GM18505 (cell line): ENCODE measurements around the gene CENPS.
"Not testable (repeated sequence)": the region's sequence is repeated elsewhere in the genome, so short reads cannot be mapped to it uniquely, and the experiment has no call there.

ENCODE experiments used
- ATAC-seq: cut with Tn5 transposase; IDR thresholded peaks from one replicate; pipeline ENCODE4 v1.9.1; 2021; ENCODE audit not compliant: unreplicated experiment
- POLR2A ChIP-seq: IDR thresholded peaks from 4 replicates; pipeline ENCODE4 v1.6.1; 2011; ENCODE audit warnings: borderline replicate concordance; ENCODE audit not compliant: insufficient read depth, insufficient read length; ENCODE audit errors: extremely low read depth

The CENPS gene

DNA sequence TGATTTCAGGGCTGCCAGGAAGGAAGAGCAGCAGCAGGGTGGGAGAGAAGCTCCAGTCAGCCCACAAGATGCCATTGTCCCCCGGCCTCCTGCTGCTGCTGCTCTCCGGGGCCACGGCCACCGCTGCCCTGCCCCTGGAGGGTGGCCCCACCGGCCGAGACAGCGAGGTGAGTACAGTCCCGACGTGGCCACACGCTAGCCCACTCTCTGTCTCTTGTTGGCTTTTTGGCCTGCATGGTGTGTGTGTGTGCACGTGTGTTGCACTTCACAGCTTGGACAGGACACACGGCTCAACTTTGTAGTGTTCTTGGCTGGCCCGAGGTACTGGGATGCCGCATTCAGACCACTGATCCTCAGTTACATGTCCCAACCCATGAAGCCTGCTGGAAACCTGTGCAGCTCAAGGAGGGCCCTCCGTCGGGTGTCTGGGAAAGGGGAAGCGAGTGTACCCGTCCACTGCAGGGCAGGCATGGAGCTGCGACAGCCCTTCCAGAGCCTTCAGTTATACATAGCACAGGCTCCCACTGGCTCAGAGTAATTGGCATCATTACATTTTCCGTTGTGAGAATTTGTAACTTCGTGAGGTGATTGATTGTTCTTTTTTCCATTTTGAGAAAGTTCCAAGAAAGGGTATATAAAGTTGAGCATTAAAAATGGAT, 20.1 kb downstream of the CENPS start:
- ATAC-seq, result no peak
- no peak for TF ChIP-seq POLR2A

DNA sequence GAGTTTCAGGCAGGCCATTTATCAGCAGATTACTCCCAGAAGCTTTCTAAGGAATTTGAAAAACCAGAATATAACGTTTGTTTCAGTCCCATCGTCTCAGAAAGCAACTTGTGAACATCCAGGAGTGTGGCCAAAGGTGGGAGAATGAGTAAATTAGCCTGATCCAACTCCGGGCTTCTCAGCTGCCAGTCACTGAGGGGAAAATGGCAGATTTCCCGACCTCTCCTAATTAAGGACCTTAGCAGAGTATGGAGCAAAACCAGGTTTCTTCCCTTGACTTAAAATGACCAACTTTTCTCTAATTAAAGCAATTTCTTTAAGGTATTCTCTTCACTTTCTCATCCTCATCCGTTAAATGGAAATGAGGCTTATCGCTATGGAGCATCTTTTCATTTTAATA, 20.6 kb downstream of the CENPS start:
- no peak for ATAC-seq
- no peak for TF ChIP-seq POLR2A

DNA sequence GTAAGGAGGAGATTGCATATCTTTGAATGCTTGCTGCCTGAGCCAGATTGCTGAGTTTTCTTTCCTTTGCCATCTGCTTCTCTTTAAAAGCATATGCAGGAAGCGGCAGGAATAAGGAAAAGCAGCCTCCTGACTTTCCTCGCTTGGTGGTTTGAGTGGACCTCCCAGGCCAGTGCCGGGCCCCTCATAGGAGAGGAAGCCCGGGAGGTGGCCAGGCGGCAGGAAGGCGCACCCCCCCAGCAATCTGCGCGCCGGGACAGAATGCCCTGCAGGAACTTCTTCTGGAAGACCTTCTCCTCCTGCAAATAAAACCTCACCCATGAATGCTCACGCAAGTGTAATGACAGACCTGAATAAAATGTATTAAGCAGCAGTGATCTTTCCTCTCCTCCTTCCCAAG, 21.1 kb downstream of the CENPS start:
- ATAC-seq, result no peak
- no peak for TF ChIP-seq POLR2A

DNA sequence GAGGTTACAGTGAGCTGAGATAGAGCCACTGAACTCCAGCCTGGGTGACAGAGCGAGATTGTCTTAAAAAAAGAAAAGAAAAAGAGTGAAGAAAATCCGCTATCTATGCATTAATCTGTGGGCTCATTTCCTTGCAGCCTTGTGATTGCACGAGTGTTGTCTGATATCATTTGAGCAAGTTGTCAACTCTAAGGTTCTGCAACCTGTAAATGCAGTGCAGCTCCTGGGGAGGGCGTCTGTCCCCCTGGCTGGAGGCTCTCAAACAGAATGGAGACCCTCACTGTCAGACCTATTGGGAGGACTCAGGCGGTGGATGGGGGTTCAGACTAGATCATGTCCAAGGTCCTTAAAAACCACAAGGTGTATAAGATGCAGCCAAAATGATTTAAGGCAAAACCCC, 25.8 kb downstream of the CENPS start:
- ATAC-seq, result no peak
- no peak for TF ChIP-seq POLR2A

DNA sequence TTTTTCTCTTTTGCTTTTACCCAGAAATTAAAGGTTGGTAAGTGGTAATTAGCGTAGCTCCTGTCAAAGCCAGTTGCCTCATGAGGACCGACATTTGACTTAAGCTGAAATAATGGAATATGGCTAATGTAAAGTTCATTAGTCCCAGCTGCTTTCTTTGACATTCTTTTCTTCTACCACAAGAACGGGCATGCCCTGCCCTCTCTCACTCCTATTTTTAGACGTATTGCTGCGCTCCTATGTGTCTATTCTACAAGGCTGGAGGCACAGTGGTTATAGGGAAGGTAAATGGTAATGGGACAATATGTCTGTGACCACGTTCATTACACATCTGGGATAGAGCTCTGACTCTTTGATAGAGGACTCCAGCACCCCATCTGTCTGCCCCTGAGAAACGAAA, 26.4 kb downstream of the CENPS start:
- no peak for ATAC-seq
- TF ChIP-seq POLR2A, result no peak

DNA sequence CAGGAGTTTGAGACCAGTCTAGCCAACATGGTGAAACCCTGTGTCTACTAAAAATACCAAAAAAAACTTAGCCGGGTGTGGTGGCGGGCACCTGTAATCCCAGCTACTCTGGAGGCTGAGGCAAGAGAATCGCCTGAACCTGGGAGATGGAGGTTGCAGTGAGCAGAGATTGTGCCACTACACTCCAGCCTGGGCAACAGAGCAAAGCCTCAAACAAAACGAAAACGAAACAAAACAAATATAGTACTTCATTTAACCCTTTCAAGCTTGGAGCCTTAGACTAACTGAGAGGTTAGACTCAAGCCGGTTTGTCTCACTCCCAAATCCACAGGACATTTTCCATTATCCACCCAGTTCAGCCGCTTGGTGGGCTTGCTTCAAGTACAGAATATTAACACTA, 27.2 kb downstream of the CENPS start:
- ATAC-seq, result not testable (repeated sequence)

DNA sequence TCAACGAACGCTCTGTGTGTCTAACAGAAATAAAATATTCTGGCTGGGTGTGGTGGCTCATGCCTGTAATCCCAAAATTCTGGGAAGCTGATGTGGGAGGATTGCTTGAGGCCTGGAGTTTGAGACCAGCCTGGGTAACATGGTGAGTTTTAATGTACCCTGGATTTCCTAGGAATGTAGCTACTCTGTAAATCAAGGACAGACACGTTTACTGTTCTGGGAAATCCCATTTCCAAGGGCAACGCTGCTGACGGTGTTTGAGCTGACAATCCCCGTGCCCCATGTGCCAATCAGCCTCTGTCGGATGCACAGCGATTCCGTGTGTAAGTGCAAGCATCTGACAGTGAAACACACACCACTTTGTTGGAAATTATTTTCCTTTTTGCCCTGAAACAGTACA, 27.6 kb downstream of the CENPS start:
- no peak for ATAC-seq
- TF ChIP-seq POLR2A, result no peak

DNA sequence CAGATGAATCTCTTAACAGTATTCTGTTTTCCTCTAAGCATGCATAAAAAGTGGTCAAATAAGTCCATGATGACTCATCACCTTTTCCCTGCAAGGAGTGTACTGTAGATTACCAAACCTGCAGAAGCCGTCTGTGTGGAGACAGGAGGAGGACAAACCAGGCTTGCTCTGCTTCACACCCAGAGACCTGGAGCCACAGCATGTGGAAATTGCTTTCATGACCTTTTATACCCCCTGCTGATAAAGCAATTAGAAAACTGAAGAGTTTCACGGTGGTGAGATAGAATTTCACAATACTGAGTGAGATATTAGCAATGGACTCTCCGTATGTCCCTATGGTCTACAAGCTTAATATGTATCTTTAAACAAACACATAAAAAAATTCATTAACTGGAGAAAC, 29.0 kb downstream of the CENPS start:
- ATAC-seq, result no peak
- no peak for TF ChIP-seq POLR2A

DNA sequence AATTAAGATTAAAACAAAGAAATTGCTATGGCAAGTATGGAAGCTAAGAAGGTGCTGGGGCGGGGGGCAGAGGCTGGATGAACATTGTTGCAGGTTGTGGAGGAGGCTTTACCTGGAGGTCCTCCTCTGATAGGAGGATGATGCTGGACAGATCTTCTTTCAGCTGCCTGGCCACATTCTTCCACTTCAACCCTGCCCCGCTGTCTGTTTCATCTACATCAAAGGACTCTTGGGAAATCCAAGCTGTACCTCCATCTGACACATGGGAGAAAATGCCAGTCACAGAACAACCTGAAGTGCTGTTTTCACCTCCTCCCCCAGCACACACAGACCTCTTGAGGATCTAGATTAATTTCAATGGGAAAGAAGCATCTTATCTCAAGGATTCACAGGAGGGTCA, 36.8 kb downstream of the CENPS start:
- TF ChIP-seq POLR2A, result no peak
- no peak for ATAC-seq

DNA sequence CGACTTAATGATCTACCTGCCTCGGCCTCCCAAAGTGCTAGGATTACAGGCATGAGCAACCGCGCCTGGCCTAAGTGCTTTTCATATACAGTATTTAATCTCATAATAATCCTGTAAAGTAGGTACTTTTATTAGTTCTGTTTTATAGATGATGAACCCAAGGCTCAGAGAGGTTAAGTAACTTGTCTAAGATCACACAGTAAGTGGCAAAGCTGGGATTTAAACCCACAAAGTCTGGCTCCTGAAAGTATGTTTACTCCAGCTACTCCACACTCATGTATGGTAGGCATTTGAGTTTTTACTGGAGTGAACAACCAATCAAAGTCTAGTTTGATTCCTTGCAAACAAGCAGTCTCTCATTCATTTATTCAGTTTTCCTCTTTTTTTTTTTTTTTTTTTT, 39.8 kb downstream of the CENPS start:
- TF ChIP-seq POLR2A, result no peak
- ATAC-seq, result no peak

DNA sequence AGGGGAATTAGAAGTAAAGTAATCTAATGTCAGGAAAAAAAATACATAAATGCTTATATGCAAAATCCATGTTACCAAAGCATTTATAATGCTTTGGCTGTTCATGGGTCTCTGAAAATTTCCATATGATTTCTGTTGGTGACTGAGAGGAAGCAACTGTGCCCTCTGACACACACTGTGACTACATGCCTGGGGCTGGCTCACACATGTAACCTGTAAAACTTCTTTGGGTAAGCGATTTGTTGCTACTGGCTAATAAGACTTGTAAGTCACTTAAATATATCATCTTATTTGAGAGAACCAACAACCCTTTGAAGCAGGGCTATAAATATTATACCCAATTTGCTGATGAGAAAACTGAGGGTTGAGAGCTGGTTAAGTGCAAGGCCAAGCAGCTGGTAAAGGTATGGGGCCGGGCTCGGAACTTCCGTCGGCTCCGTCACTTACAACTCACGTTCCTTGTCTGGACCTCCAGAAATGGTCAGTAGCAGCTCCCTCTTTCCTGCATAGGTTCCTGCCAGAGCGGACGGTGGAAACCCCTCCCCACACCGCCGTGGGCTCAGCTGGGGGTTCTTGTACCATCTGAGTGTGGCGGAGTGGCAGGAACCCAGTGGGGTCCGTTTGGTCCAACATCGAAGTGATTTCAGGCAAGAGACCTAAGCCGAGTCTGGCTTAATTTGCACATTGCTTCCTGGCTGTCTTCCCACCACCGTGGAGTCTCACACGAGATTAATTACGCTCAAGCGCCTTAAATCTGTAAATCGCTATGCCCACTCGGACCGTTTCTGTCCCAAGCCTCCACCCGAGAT, 41.4 kb downstream of the CENPS start:
- no peak for TF ChIP-seq POLR2A
- no peak for ATAC-seq

DNA sequence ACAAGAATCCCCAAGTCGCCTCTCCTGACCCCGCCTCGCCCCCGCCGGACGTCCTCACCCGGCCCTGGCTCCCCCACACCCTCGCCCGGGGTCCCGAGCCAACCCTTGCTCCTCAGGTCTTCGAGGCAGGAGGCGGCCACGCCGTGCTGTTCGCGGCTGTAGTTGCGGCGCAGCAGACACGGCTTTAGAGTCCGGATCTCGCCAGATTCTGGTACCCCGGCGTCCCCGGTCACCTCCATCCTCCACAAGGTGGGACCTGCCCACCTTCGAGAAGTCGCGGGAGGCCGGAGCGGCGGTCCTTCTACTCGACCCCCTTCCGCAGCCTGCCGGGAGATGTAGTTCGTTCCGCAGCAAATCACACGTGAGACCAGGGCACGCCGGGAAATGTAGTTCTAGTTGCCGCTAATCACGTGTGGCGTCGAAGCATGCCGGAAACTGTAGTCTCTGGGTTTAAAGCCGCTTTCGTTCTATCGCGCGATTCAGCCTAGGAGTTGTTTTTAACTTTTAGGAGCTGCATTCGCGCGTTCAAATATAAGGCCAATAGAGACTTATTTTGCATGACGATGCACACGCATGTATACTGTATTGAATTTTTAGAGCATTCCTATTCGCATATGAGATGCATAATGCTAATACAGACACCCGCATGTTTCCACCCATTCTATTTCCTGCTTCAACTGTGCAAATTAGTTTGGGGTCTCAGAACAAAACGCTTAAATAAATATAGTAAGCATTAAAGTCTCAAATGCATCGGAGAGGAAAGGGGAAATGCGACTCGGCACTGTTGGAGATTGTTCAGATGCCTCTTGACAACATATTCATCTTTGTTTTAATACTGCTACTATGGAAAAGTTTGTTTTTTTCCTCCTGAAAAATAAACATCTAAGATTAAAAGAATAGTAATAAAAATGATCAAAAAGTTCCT, 42.2 kb downstream of the CENPS start, which contains the start of gene DFFA:
DFFA (minus strand) TSS at position 310 of the 925 bp plus-strand sequence; CDS start at position 239, 71 bp downstream.
- peak; percentile 68 for ATAC-seq
- TF ChIP-seq POLR2A, result peak; percentile 76

DNA sequence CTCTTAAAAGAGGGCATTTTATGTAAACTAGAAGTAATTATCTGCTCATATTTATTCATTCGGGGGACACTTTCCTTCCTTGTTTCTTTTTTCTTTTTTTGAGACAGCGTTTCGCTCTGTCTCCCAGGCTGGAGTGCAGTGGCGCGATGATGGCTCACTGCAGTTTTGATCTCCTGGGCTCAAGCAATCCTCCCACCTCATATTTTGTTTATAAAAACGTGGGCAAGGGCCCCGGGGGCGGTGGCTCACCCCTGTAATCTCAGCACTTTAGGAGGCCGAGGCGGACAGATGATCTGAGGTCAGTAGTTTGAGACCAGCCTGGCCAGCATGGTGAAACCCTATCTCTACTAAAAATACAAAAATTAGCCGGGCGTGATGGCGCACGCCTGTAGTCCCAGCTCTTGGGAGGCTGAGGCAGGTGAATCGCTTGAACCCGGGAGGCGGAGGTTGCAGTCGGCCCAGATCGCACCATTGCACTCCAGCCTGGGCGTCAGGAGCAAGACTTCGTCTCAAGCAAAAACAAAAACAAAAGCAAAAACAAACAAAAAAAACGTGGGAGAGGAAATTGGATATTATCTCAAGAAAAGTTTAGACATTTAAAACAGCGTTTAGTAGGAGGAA, 43.0 kb downstream of the CENPS start:
- no peak for TF ChIP-seq POLR2A
- no peak for ATAC-seq

DNA sequence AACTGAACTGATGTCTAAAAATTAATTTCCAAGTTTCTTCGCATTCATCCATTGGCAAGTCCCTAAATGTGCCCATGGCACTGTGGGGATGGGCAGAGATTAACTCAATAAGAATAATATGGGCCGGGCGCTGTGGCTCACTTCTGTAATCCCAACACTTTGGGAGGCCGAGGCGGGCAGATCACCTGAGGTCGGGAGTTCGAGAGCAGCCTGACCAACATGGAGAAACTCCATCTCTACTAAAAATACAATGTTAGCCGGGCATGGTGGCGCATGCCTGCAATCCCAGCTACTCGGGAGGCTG, 44.0 kb downstream of the CENPS start:
- ATAC-seq, result not testable (repeated sequence)
